GM18861 (cell line): ENCODE data around the gene SLC39A11.
"Not testable (repeated sequence)": the region's sequence is repeated elsewhere in the genome, so short reads cannot be mapped to it uniquely, and the experiment has no call there.

Source experiments
- ATAC-seq: cut with Tn5 transposase; IDR thresholded peaks from one replicate; pipeline ENCODE4 v1.9.1; 2021; ENCODE audit not compliant: unreplicated experiment

The SLC39A11 gene, protein sequence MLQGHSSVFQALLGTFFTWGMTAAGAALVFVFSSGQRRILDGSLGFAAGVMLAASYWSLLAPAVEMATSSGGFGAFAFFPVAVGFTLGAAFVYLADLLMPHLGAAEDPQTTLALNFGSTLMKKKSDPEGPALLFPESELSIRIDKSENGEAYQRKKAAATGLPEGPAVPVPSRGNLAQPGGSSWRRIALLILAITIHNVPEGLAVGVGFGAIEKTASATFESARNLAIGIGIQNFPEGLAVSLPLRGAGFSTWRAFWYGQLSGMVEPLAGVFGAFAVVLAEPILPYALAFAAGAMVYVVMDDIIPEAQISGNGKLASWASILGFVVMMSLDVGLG

DNA sequence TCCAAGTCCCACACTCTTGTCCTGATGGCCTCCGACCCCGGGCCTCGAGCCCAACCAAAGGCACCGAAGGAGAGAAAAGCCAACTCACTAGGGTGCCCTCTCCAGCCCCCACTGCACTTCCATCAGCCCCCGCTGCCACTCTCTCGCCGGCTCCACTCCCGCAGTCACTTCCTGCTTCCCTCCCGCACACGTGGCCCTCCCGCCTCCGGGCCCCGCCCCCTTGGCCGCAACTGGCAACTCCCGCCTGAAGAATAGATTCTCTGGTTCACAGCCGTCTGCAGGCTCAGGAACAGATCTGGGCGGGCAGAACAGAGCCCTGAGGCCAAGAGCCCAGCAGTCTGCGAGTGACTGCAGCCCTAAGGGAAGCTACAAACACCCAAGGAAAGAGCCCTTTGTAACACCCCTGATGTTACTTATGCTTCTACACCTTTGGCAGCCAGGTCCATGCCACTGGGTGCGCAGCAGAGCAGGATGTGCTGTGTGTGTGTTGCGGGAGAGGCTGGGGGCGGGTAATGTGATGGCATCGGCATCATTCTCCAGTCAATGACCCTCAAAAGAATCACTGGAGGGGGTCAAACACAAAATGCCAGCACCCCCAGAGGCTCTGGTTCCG is at the start of gene SLC39A11:
SLC39A11 (minus strand) TSS at position 166 of the 613 bp plus-strand sequence. CDS start 3,924 bp downstream, outside the sequence.
- peak; percentile 95 for ATAC-seq

DNA sequence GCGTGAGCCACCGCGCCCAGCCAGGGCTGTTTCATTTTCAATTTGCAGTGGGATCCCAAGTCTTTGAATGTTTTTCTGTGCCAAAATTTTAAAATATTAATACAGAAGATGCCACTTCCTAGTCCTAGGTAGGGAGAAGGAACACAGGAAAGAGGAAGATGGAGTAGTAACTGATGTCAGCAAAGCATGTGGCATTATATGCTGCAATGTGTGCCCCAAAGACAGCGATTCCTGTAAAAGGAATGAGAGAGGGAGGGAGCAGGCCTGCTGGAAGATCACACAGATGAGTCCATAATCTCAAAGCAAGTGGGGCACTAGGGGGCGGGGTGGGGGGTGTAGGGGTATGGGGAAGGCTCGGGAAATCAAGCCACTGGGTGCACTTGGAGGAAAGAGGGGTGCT is 48.9 kb upstream of the SLC39A11 start:
- no peak for ATAC-seq

DNA sequence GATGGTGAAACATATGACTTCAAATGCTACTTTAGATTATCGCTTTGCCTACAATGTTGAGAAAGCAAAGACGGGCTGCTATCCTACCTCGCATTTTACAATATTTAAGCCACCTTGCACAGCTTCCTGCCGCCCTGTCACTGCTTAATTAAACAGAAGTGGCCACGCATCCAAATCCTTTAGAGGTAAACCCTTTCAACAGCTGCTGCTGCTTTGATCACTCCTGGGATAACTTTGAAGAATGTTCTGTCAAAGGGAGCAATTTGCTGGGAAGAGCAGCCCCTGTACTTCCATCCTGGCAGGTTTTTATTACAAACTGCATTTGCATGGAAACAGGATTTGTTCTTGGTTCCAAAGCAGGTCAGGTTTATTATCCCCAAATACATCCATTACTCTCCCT is 48.1 kb upstream of the SLC39A11 start:
- ATAC-seq = no peak

DNA sequence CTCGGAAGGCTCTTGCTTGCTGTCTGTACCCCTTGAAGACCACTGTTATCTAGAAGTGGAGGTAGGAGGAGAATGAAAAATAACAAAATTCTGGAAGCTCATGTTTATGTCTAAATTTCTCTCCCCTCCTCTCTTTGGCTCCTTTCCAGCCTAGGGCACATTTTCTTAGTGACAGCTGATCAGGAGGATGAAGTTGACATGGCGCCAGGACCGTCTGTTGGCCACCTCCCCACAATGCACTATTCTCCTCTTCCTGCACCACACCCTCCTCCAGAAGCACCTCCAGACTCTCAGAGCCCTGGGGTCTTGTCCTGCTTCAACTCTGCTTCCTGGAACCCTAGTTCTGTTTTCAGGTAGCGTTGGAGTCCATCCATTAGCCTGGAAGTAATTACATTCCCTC is 46.8 kb upstream of the SLC39A11 start:
- no peak for ATAC-seq

DNA sequence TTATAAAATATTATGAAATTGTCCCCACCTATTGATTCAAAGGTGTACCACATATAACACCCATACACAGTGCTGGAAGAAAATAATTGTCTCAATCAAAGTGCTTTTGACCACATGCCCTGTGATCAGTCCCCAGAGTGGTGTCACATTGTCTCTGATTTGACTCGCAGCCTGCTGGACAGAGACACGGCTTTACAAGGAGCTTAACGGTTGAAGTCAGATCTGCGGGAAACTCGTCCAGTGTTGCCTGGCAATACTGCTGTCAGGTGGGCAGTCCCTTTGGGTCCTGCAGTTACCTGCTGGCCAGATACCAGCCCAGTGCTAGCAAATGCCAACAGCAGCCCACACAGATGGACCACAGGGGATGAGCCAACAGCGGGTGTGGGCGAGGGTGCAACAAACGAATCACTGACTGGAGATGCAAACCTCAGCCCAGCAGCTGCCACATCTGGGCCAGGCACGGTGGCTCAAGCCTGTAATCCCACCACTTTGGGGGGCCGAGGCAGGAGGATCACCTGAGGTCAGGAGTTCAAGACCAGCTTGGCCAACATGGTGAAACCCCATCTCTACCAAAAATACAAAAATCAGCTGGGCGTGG is 46.2 kb upstream of the SLC39A11 start:
- no peak for ATAC-seq

DNA sequence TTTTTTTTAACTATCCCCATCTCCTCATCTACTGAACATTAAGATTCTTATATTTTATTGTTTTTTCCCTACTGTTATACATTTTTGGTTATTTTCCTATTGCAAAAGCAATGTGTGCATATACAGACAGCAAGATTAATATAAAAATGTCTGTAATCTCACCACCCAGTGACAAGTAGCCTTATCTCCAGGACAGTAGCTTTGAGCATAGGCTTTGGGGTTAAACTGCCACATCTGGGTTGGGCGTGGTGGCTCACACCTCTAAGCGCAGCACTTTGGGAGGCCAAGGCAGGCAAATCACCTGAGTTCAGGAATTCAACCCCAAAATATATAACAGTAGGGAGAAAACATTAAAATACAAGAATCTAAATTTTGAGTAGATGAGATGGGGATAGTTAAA is 44.9 kb upstream of the SLC39A11 start:
- no peak for ATAC-seq

DNA sequence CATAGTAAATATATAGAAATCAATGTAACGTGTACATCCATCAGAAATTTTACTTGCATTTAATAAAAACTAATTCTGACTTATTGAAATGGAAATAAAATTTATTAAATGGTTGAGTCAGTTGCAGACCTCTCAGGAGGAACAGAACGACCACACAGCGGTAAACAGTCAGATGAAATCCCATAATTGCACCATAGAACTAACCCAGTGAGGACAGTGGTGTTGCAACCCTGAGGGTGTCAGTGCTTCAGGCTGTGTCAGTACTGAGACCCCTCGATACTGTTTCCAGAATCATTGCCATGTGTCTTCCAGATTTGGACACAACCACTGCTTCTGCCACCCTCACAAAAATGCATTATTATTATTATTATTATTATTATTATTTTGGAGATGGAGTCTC is 43.3 kb upstream of the SLC39A11 start:
- no peak for ATAC-seq

DNA sequence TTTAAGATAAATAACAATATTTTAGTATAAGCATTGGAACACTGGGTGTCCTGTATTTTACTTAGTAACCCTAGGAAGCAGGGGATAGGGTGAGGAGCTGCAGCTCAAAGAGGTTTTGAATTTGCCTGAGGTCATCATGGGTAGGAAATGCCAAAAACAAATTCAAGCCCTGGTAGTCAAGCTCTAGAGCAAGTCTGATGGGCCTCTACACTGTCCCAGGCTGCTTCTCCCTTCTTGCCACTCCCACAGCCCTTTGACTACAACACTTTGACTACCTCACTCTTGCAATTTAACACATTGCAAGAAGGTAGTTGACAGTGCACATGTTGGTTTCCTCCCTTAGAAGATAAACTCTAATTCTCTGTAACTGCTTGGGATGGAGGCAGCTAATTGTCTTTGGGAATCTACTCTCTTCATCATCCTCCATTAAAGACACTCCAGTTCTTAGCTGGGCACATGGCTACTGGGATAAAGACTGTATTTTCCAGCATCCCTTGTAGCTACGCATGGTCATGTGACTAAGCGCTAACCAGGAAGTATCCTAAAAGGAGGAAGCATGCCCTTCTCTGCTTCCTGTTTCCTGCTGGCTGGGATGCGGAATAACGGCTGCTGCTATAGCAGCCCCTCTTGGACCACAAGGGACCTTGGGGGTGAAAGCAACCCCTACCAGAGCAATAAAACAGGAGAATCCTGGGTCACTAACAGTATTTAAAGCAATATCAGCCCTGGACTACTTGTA is 41.6 kb upstream of the SLC39A11 start:
- no peak for ATAC-seq

DNA sequence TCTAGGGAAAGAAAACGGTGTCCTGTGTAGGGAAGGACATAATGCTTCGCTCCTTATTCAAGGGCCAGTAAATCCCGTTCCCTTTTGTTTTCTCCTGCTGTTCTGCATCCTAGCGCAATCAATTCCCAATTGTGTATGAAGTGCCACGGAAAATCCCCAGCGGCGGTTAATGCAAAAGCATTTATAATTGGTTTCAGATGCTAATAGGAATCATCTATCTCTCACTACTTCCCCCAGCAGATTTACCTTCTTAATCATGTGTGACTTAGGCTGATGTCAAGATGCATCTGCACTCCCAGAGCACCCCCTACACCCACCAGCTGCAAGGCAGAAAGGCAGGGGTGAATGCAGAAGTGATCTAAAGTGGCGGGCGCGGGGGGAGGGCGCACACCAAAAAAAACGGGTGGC is 39.6 kb upstream of the SLC39A11 start:
- no peak for ATAC-seq

DNA sequence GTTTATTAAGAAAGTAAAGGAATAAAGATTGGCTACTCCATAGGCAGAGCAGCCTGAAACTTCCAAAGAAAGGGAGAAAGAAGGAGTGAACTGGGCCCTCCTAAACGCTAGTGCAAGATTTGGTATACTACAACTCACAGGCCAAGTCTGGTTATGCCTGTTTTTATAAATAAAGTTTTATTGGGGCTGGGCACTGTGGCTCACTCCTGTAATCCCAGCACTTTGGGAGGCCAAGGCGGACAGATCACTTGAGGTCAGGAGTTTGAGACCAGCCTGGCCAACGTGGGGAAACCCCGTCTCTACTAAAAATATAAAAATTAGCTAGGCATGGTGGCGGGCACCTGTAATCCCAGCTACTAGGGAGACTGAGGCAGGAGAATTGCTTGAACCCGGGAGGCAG is 39.0 kb upstream of the SLC39A11 start:
- not testable (repeated sequence) for ATAC-seq

DNA sequence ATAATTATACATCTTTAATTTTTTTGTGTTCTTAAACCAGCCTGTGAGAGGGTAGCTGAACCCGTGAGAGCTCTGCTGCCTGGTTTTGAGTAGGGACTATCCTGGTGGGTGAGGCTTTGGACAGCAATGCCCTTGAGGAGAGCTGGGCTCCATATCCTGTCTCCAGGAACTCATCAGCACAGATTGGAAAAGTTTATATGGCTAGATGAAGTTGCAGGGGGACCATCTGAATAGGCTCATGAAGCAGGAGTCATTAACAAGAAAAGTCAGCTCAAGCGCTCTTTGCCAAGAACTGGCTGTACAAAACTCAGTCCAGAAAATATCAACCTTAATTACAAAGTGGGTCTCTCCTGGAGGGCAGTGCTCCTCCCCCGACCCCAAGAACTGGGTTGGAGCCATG is 38.5 kb upstream of the SLC39A11 start:
- ATAC-seq = no peak

DNA sequence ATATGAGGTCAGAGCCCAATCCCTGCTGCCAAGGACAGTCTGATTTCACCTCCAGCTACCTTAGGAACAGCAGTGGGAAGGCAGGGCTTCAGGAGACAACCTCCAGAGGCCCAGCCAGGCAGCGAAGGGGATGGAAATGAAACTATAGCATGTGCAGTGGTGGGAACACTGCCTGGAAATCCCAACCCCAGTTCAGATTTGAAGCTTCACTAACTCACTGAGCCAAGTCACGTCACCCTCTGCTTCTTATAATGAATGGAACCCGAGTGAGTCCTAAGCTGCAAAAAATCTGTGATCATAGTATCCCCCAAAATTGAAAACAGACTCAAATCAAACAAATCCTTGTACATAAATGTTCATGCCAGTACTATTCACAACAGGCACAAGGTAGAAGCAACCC is 36.0 kb upstream of the SLC39A11 start:
- no peak for ATAC-seq

DNA sequence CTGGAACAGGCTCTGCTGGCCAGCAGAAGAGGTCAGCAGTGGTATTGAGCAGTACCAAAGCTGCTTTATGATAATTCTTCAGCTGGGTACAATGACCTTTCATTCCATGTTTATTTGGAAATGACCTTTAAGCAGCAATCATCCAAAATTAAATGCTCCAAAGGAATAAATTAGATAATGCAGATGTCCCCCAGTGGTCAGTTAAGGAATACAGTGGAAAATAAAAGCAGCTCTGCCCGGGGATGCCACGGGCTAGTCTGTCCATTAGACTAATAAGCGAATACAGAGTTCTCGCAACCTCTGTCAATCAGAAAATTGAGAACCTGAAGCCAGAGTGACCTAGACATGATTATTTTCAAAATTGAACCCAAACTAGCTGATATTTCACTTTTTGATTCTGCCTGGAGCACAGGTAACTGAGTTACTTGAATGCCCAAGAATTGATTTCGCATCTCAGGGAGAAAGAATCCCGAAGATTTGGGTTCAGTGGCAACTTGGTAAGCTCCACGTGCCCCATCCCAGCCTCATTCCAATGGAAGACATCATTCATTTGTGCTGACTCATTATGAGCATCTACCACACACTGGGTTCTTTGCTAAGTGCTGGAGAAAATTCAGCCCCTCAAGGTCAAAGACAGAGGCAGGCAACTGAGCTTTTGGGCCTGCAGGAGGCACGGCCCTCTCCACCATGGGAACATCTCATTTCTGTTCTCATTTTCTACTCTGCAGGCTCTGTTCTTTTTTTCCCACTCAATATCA is 34.4 kb upstream of the SLC39A11 start:
- ATAC-seq = no peak

DNA sequence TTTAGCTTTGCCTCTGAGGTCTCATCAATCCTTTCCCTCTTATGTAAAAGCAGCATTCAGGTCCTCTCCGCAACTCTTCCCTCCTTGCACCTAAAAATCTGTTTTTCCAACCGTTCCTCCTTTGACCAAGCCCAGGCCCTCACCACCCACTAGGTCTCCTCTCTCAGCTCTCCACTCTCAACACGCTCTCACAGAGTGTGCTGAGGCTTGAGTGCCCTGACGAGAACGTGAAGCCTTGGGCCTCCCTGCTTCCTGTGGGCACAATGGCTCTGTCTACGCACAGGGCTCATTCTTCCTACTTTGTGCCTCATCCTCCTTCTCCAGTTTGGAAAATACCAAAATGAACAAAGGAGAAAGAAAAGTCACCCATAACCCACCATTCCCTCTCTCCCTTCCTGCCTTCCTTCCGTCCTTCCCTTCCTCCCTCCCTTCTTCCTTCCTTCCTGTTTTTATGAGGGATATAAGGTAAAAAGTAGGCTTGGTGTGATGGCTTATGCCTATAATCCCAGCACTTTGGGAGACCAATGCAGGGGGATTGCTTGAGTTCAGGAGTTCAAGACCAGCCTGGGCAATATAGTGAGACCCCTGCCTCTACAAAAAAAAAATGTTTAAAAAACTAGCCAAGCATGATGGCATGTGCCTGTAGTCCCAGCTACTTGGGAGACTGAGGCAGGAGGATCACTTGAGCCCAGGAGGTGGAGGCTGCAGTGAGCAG is 31.3 kb upstream of the SLC39A11 start:
- no peak for ATAC-seq

DNA sequence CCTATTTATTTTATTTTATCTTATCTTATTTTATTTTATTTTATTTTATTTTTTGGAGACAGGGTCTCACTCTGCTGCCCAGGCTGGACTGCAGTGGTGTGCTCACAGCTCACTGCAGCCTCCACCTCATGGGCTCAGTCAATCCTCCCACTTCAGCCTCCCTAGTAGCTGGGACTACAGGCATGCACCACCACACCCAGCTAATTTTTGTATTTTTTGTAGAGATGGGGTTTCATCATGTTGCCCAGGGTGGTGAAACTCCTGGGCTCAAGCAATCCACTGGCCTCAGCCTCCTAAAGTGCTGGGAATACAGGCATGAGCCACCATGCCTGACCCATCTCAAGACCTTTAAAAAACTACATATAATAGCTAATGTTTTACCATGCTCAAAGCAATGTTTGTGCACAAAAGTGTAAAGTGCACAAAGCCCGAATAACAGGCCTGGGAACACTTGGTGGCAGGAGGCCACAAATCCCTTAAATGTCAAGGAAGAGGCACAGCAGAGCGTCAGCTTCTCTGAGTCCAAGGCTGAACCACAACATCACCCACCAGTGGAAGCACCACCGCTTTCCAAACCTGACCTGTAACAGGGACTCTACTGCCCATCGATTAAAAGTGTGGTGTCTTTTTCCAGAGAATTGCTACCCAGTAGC is 30.6 kb upstream of the SLC39A11 start:
- no peak for ATAC-seq

DNA sequence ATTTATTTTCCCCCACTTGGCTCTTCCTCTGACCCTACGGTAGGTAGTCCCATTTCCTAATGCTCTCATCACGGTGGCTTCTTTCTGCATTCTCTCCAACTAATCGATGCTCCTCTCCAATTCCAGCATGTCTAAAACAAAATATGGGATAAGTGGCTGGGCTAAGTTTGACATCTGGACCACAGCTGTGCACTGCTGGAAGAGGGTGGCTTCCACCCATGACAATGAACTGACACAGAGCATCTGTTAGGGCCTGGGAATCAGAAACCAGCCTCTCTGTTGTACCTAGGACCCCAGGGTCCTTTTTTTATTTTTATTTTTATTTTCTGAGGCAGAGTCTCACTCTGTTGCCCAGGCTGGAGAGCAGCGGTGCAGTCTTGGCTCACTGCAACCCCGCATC is 29.0 kb upstream of the SLC39A11 start:
- ATAC-seq = no peak

DNA sequence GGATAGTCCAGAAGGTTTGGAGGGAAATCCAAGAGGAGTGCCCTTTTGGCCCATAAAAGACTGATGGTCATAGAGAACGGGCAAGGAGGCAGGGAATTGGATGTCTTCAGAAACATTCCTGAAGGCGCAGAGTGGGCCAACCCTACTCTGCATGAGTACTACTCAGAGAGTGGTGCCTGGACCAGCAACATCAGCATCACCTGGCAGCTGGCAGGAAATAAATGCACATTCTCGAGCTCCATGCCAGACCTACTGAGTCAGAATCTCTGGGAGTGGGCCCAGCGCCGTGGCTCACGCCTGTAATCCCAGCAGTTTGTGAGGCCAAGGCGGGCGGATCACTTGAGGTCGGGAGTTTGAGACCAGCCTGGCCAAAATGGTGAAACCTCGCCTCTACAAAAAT is 27.1 kb upstream of the SLC39A11 start:
- ATAC-seq = no peak

DNA sequence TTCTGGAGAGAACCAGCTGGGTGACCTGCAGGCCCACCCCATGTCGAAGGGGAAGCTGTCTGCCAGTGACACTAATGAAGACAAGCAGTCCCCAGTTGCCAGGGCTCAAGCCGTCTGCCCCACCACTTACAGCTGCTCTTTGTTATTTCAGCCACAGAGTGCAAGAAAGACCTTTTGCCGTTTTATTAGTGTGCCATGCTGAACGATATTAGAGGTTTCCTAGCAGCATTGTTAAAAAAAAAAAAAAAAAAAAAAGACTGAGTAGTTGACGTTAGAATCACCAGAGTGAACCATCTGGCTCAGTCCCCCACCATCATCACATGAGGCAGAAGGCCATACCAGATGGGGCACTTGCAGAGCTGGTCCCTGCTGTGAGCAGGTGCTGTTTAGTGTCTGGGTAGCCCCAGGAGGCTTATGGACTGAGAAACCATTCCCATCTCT is 26.5 kb upstream of the SLC39A11 start:
- ATAC-seq = no peak

DNA sequence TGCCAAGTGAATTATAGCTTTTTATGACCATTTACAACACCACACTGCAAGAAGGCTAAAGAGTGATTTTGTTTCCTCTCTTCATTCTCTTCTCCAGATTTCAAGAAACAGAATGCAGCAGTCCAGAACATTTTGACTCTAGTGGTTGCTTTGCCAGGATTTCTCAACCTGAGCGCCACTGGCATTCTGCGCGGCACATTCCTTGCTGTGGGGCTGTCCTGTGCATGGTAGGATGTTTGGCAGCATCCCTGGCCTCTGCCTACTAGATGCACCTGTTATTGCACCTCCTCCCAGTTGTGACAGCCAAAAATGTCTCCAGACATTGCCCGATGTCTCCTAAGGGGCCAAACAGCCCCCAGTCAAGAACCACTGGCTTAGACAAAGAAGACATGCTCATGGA is 25.7 kb upstream of the SLC39A11 start:
- no peak for ATAC-seq

DNA sequence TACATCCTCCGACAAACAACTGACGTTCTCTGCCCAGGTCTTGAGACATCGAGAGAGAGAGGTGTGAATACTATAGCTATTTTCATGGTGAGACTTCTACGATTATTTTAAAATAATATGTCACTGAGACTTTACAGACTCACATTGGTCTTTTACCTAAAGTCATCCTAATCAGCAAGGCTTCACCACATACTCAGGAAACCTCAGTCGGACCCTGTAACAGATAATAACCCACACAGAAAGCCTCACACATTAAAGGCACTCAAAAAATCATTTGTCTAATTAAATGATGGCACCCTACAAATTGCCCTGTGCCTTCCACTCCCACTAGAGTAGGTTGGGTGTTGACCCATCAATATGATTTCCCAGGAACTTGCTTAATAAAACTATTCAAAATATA is 19.8 kb upstream of the SLC39A11 start:
- ATAC-seq = no peak
